Thoracic aorta (tissue), 2 donors: Measurements from ENCODE around the gene RANBP17. TPM values are rescaled to one million over a fixed set of nuclear protein-coding genes. Genes with fewer than 3 reads are reported as not detected.

ENCODE experiments used
- ATAC-seq: fragments of 150-250 bp; one replicate; pipeline ENCODE4 v1.8.0; 2017; ENCODE audit warnings: low read depth; ENCODE audit not compliant: insufficient number of reproducible peaks, low FRiP score
- DNase-seq: peaks from one replicate; pipeline ENCODE4 v3.0.0-alpha.2; 2020; ENCODE audit warnings: low spot score
- H3K27ac ChIP-seq, 2 donors: fragments of 200-600 bp; sonication (generic); 1 replicate in 1 of 2; 2 replicates in 1 of 2; pipeline ENCODE4 v1.5.1; 2016; ENCODE audit warnings: mild to moderate bottlenecking in 2 of 2, moderate library complexity in 2 of 2
- H3K27me3 ChIP-seq: fragments of 200-600 bp; sonication (generic); replicated peaks from 2 replicates; pipeline ENCODE4 v1.6.0; 2016; ENCODE audit warnings: mild to moderate bottlenecking; ENCODE audit not compliant: insufficient read depth
- H3K36me3 ChIP-seq: fragments of 200-600 bp; sonication (generic); one replicate; pipeline ENCODE4 v1.5.1; 2016
- H3K4me1 ChIP-seq, 2 donors: fragments of 200-600 bp; sonication (generic); 1 replicate in 1 of 2; 2 replicates in 1 of 2; pipeline versions ENCODE4 v1.5.1 to v1.6.0; 2016; ENCODE audit warnings: low read depth in 2 of 2, mild to moderate bottlenecking in 1 of 2; ENCODE audit not compliant: control insufficient read depth in 1 of 2
- H3K4me3 ChIP-seq: fragments of 200-600 bp; sonication (generic); 2 replicates; pipeline ENCODE4 v1.5.1; 2016; ENCODE audit warnings: mild to moderate bottlenecking
- H3K9me3 ChIP-seq: fragments of 200-600 bp; sonication (generic); 2 replicates; pipeline ENCODE4 v1.5.1; 2016
- CTCF ChIP-seq: fragments of 200-600 bp; sonication (generic); IDR thresholded peaks from one replicate; pipeline ENCODE4 v1.5.1; 2019; ENCODE audit warnings: antibody characterized with exemption
- total RNA-seq, 2 donors: library from RNA; depleted of rRNA; stranded (reverse); fragments of >200 nt; gene quantifications; one replicate each; pipeline versions ENCODE4 v1.1.0 to v1.2.3, GENCODE V29; 2016

Gene RANBP17
- total RNA-seq, 2 donors from 2014 or later, result 8.4 to 31.1 TPM

DNA sequence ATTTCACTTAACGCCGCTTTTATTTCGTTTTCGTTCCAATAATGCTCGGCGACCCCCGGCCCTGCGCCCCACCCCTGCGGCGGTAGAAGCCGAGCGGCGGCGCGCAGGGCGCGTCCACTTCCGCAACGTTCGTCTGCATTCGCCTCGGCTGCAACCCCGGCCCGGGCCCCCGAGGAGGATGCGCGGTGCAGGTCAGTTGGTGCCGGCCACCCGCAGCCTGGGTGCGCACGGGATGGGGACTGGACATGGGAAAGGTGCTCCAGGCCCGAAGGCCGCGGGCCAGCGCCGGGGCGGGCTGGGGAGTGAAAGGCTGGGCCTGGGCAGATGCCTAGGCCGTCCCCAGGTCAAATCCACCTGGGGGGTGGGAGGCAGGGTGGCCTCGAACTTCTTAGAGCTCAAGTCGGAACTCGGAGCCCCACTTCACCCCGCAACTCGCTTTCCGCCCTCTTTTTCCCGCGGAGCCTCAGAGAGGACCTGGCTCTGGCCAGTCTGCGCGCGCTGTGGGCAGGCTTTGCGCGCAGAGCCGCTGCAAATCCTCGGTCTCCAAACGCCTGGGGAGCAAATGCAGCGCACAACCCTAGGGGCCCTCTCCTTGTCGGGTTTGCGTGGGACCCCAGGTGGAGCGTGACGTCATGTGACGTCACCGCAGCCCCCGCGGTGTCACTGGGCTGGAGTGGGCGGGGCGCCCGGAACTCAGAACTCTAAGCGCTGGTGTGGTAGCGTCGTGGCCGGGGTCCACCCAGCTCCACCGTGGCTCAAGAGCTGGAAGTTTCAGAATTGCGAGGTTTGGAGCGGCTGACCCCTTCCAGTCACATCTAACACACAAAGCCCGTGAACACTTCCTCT is 450.5 kb downstream of the RANBP17 start:
- no peak for ATAC-seq
- Histone ChIP-seq H3K9me3 (no peaks in the 10 kb centered on the region), H3K4me1 (peaks cover 31 to 70% of the 10 kb centered on the region in 2 donors), H3K27me3 (peaks cover 16% of the 10 kb centered on the region), H3K4me3 (peak overlapping the region; percentile 61), H3K36me3 (no peaks in the 10 kb centered on the region), H3K27ac (no peak overlapping the region)
- no peak for TF ChIP-seq CTCF
- DNase-seq, result no peak

DNA sequence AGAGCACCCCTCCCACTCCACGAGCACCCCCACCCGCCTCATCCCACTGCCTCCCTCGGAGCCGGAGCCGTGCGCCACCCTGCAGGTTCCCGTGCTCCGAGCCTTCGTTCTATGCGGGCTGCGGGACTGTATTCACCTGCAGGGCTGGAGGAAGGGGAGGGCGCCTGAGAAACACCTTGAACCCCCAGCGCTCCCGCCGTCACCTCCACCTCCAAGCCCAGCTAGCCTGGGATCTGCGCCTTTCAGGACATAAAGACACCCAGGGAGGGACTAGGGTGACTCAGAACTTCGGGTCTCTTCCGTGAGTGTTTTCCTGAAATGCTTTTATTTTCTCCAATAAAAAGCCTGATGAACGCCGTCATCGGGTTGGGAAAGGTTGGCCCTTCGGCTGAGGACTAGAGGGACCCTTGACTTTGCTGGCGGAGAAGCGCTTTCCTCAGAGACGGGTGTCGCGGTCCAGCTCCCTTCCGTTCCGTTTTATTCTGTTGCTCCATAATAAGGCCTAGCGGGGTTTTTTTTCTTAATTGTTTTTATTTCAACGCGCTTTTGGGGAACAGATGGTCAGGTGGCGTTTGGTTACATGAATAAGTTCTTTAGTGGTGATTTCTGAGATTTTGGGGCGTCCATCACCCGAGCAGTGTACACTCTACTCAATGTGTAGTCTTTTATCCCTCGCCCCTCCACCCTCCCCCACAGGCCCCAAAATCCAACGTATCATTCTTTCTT is 451.8 kb downstream of the RANBP17 start:
- DNase-seq, result no peak
- Histone ChIP-seq H3K9me3 (no peaks in the 10 kb centered on the region), H3K27me3 (peaks cover 18% of the 10 kb centered on the region), H3K27ac (no peak overlapping the region), H3K36me3 (no peaks in the 10 kb centered on the region), H3K4me1 (peaks cover 31 to 70% of the 10 kb centered on the region in 2 donors), H3K4me3 (no peak overlapping the region)
- ATAC-seq, result no peak
- TF ChIP-seq CTCF, result no peak

- Histone ChIP-seq H3K36me3 (no peaks in the 10 kb centered on the region), H3K9me3 (no peaks in the 10 kb centered on the region), H3K27me3 (peaks cover 17% of the 10 kb centered on the region), H3K4me1 (peaks cover 31 to 64% of the 10 kb centered on the region in 2 donors), H3K4me3 (peak overlapping the region; percentile 30), H3K27ac (no peak overlapping the region)
- DNase-seq (no peak), ATAC-seq (no peak)
- no peak for TF ChIP-seq CTCF
Observed at GRCh38 chr5:171314728-171315385, 453.0 kb downstream of the RANBP17 start.

GRCh38 chr5:171315386-171315891 is 453.6 kb downstream of the RANBP17 start:
- peaks cover 31 to 61% of the 10 kb centered on the region in 2 donors for H3K4me1 ChIP-seq
- no peak for TF ChIP-seq CTCF
- H3K9me3 ChIP-seq, result no peaks in the 10 kb centered on the region
- peak overlapping the region; percentile 30 for H3K4me3 ChIP-seq
- DNase-seq, result no peak
- no peak overlapping the region for H3K27ac ChIP-seq
- no peaks in the 10 kb centered on the region for H3K36me3 ChIP-seq
- no peak for ATAC-seq
- peaks cover 17% of the 10 kb centered on the region for H3K27me3 ChIP-seq

- Histone ChIP-seq H3K36me3 (no peaks in the 10 kb centered on the region), H3K4me3 (peak overlapping the region; percentile 30), H3K4me1 (peaks cover 28 to 56% of the 10 kb centered on the region in 2 donors), H3K27me3 (peaks cover 17% of the 10 kb centered on the region), H3K9me3 (no peaks in the 10 kb centered on the region), H3K27ac (no peak overlapping the region)
- TF ChIP-seq CTCF, result no peak
- DNase-seq, result no peak
- ATAC-seq, result no peak
Observed at GRCh38 chr5:171315925-171316257, 454.1 kb downstream of the RANBP17 start.
